Memory B cell (primary cell): Measurements from ENCODE around the gene VILL.
A peak's percentile ranks its signal among the peaks of the same experiment; 100 is the strongest.
"Not testable (repeated sequence)": the region's sequence is repeated elsewhere in the genome, so short reads cannot be mapped to it uniquely, and the experiment has no call there.

ENCODE experiments used
- ATAC-seq: fragments of 150-1000 bp; cut with Tn5 transposase; 2 replicates; pipeline ENCODE4 v1.10.0; 2021; ENCODE audit warnings: low read depth, mild to moderate bottlenecking, moderate library complexity
- DNase-seq, 2 donors: peaks; one replicate each; pipeline ENCODE4 v3.0.0; 2022; ENCODE audit warnings: low spot score in 2 of 2
- H3K27ac Mint-ChIP-seq: one replicate; pipeline ENCODE4 v1.8.0; 2022; ENCODE audit warnings: mild to moderate bottlenecking, moderate library complexity, mixed read lengths
- H3K27me3 Mint-ChIP-seq: one replicate; pipeline ENCODE4 v1.8.0; 2022; ENCODE audit warnings: mixed read lengths
- H3K36me3 Mint-ChIP-seq: one replicate; pipeline ENCODE4 v1.8.0; 2022; ENCODE audit warnings: mild to moderate bottlenecking, mixed read lengths
- H3K4me1 Mint-ChIP-seq: one replicate; pipeline ENCODE4 v1.8.0; 2022; ENCODE audit warnings: mixed read lengths
- H3K4me3 Mint-ChIP-seq: one replicate; pipeline ENCODE4 v1.8.0; 2022; ENCODE audit warnings: mild to moderate bottlenecking, moderate library complexity, mixed read lengths
- H3K9me3 Mint-ChIP-seq: one replicate; pipeline ENCODE4 v1.8.0; 2022; ENCODE audit warnings: mixed read lengths

VILL gene

DNA sequence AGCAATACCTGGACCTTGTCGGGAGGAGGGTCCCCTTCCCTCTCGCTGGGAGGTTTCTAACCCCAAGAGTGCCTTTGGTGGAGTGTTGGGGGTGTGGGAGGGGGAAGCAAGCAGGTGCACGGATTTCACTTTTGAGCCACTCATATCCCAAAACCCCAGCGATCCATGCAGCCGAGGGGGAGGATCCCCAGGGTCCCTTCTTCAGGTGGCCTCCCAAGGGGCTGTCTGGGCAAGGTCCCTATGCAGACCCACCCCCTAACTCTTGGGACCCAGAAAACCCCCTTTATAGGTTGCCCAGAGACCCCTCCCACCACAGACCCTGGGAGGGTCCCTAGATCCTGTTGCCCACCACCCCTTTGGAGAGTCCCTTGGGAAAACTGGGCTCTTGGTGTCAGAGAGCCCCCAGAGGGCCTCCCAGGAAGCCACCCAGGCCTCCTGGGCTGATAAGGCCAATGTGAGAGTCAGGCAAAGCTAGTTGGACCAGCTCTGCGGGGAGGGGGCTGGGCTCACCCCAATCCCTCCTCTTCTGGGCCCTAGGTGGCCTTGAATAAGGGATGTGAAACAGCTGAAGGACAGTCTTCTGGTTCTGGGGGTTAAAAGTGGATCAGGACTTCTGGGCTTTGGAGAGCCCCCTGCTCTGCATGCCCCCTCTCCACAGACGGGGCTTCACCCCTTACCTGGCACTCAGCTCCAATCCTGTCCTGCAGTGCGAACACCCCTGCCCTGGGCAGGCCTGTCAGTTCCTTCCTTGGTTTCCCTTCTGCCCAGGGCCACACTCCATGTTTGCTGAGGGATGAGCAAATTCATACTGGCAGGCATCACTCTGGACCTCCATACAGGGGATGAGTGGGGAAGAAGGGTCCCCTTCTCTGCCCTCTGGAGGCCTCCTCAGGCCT is 39.8 kb downstream of the VILL start:
- H3K27me3 Mint-ChIP-seq: peaks cover 21% of the 10 kb centered on the region
- H3K4me3 Mint-ChIP-seq: peak overlapping the region; percentile 51
- DNase-seq: no peak
- H3K4me1 Mint-ChIP-seq: peaks cover 7% of the 10 kb centered on the region
- no peak for ATAC-seq
- no peaks in the 10 kb centered on the region for H3K9me3 Mint-ChIP-seq
- H3K27ac Mint-ChIP-seq: no peak overlapping the region
- peaks cover 2% of the 10 kb centered on the region for H3K36me3 Mint-ChIP-seq

- no peak overlapping the region for H3K27ac Mint-ChIP-seq
- DNase-seq (no peak), ATAC-seq (no peak)
- peak overlapping the region; percentile 51 for H3K4me3 Mint-ChIP-seq
- H3K4me1 Mint-ChIP-seq: peaks cover 3% of the 10 kb centered on the region
- H3K27me3 Mint-ChIP-seq: peaks cover 21% of the 10 kb centered on the region
- peaks cover 2% of the 10 kb centered on the region for H3K36me3 Mint-ChIP-seq
- no peaks in the 10 kb centered on the region for H3K9me3 Mint-ChIP-seq
Observed at GRCh38 chr3:38031022-38031994, 40.7 kb downstream of the VILL start.

DNA sequence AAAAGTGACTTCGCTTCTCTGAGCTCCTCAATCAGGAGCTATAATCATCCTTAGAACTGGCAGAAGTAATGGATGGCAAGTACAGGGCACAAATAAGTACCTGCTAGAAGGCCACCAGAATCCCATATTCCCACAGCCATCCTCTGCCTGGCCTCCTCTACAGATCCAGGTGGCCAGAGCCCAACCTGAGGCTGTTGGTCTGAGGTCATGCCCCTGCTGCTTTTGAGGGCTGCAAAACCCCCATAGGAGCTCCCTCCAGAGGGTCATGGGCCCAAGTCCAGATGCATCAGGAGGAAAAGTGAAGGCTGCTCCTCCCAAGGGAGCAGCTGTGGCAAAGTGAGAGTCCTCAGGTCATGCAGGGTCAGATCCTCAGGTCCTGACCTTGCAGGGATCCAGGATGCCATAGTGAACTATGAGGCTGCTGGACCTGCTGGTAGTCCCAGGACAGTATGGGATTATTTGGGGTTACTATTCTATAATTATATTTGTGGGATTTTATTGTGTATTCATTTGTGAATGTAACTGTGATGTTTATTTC is 41.8 kb downstream of the VILL start:
- DNase-seq (no peak), ATAC-seq (no peak)
- Mint-ChIP-seq H3K27me3 (peaks cover 21% of the 10 kb centered on the region), H3K27ac (no peak overlapping the region), H3K9me3 (no peaks in the 10 kb centered on the region), H3K4me1 (peaks cover 3% of the 10 kb centered on the region), H3K4me3 (no peak overlapping the region), H3K36me3 (peaks cover 2% of the 10 kb centered on the region)

- not testable (repeated sequence) for H3K4me3 Mint-ChIP-seq, ATAC-seq, H3K36me3 Mint-ChIP-seq, H3K9me3 Mint-ChIP-seq, DNase-seq, H3K4me1 Mint-ChIP-seq
- peak overlapping the region; percentile 46 for H3K27ac Mint-ChIP-seq
- H3K27me3 Mint-ChIP-seq: peaks cover 19% of the 10 kb centered on the region
Observed at GRCh38 chr3:38033586-38033985, 43.0 kb downstream of the VILL start.

- not testable (repeated sequence) for H3K9me3 Mint-ChIP-seq, DNase-seq, ATAC-seq, H3K27ac Mint-ChIP-seq, H3K36me3 Mint-ChIP-seq, H3K4me3 Mint-ChIP-seq
- Mint-ChIP-seq H3K4me1 (peaks cover 10% of the 10 kb centered on the region), H3K27me3 (peaks cover 19% of the 10 kb centered on the region)
Observed at GRCh38 chr3:38034335-38034734, 43.7 kb downstream of the VILL start.

DNA sequence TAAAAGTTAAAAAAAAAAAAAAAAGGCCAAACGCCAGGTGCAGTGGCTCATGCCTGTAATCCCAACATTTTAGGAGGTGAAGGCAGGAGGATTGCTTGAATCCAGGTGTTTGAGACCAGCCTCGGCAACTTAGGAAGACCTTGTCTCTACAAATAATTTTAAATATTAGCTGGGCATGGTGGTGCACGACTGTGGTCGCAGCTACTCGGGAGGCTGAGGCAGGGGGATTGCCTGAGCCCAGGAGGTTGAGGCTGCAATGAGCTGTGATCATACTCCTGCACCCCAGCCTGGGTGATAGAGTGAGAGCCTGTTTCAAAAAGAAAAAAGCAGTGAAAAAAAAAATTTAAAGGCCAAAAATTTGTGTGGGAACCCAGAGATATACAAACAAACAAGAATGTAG is 45.7 kb downstream of the VILL start:
- peaks cover 14% of the 10 kb centered on the region for H3K27me3 Mint-ChIP-seq

GRCh38 chr3:38036906-38037305 is 46.3 kb downstream of the VILL start:
- ATAC-seq (no peak), DNase-seq (no peak)
- peaks cover 2% of the 10 kb centered on the region for H3K36me3 Mint-ChIP-seq
- H3K9me3 Mint-ChIP-seq: peaks cover 2% of the 10 kb centered on the region
- H3K27ac Mint-ChIP-seq: no peak overlapping the region
- H3K4me1 Mint-ChIP-seq: peaks cover 15% of the 10 kb centered on the region
- peaks cover 11% of the 10 kb centered on the region for H3K27me3 Mint-ChIP-seq
- H3K4me3 Mint-ChIP-seq: no peak overlapping the region

More for the DNA sequence above, 45.7 kb downstream of the VILL start:
- ATAC-seq (no peak), DNase-seq (no peak)
- H3K9me3 Mint-ChIP-seq: peaks cover 2% of the 10 kb centered on the region
- peaks cover 2% of the 10 kb centered on the region for H3K36me3 Mint-ChIP-seq
- no peak overlapping the region for H3K4me3 Mint-ChIP-seq
- H3K4me1 Mint-ChIP-seq: peaks cover 15% of the 10 kb centered on the region
- no peak overlapping the region for H3K27ac Mint-ChIP-seq

GRCh38 chr3:38038447-38038911 is 47.9 kb downstream of the VILL start:
- Mint-ChIP-seq H3K36me3 (peaks cover under 1% of the 10 kb centered on the region), H3K4me1 (peaks cover 15% of the 10 kb centered on the region), H3K4me3 (peak overlapping the region; percentile 92), H3K27ac (peak overlapping the region; percentile 84), H3K9me3 (peaks cover 2% of the 10 kb centered on the region), H3K27me3 (peaks cover 3% of the 10 kb centered on the region)
- no peak for DNase-seq
- no peak for ATAC-seq

GRCh38 chr3:38039101-38039898 is 48.7 kb downstream of the VILL start, which contains the start of gene DLEC1:
Gene DLEC1, plus strand, starts transcription at chr3:38039208. Its CDS starts 18 bp downstream, at chr3:38039226.
- ATAC-seq: peak; percentile 65

DNA sequence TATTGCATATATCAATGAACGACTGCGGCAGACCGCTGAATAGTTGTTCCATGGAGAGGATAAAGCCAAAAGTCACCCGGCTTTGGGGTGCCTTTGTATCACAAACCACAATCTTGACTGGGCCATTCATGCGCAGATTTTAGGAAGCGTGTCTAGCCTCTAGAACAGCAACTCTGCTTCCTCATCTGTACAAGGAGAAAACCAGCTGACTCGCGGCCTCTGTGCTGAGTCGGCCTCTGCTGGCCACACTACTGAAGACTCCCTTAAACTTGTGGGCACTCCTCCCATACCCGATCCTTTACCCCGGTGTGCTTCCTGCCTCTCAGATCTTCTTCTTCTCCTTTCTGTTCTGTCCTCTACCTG is 49.3 kb downstream of the VILL start:
- H3K36me3 Mint-ChIP-seq: no peaks in the 10 kb centered on the region
- peaks cover 2% of the 10 kb centered on the region for H3K9me3 Mint-ChIP-seq
- ATAC-seq (peak; percentile 86), DNase-seq (peak; percentile 46 to 65)
- H3K27me3 Mint-ChIP-seq: peaks cover 1% of the 10 kb centered on the region
- peak overlapping the region; percentile 84 for H3K27ac Mint-ChIP-seq
- peaks cover 15% of the 10 kb centered on the region for H3K4me1 Mint-ChIP-seq
- peak overlapping the region; percentile 92 for H3K4me3 Mint-ChIP-seq

More at GRCh38 chr3:38039101-38039898, 48.7 kb downstream of the VILL start, which contains the start of gene DLEC1:
- H3K9me3 Mint-ChIP-seq: peaks cover 2% of the 10 kb centered on the region
- peak within 1 kb of the TSS; percentile 92 for H3K4me3 Mint-ChIP-seq
- no peaks in the 10 kb centered on the region for H3K36me3 Mint-ChIP-seq
- peaks cover 1% of the 10 kb centered on the region for H3K27me3 Mint-ChIP-seq
- H3K4me1 Mint-ChIP-seq: peaks cover 15% of the 10 kb centered on the region
- peak within 1 kb of the TSS; percentile 84 for H3K27ac Mint-ChIP-seq
- DNase-seq: peak; percentile 58 to 65

GRCh38 chr3:38040401-38040800 is 49.8 kb downstream of the VILL start:
- DNase-seq: no peak
- peaks cover 15% of the 10 kb centered on the region for H3K4me1 Mint-ChIP-seq
- peaks cover 2% of the 10 kb centered on the region for H3K9me3 Mint-ChIP-seq
- H3K27ac Mint-ChIP-seq: peak overlapping the region; percentile 84
- H3K27me3 Mint-ChIP-seq: peaks cover 1% of the 10 kb centered on the region
- H3K36me3 Mint-ChIP-seq: no peaks in the 10 kb centered on the region
- ATAC-seq: no peak
- H3K4me3 Mint-ChIP-seq: peak overlapping the region; percentile 92

- no peak overlapping the region for H3K27ac Mint-ChIP-seq
- H3K27me3 Mint-ChIP-seq: peaks cover 1% of the 10 kb centered on the region
- no peak for ATAC-seq
Observed at GRCh38 chr3:38043486-38043885, 52.9 kb downstream of the VILL start.

GRCh38 chr3:38046027-38046426 is 55.4 kb downstream of the VILL start:
- ATAC-seq: no peak
- Mint-ChIP-seq H3K27me3 (peaks cover 1% of the 10 kb centered on the region), H3K36me3 (no peaks in the 10 kb centered on the region), H3K27ac (no peak overlapping the region), H3K9me3 (no peaks in the 10 kb centered on the region), H3K4me3 (no peak overlapping the region), H3K4me1 (no peaks in the 10 kb centered on the region)
- DNase-seq: no peak

More at GRCh38 chr3:38043486-38043885, 52.9 kb downstream of the VILL start:
- peaks cover 13% of the 10 kb centered on the region for H3K4me1 Mint-ChIP-seq
- DNase-seq: no peak
- H3K9me3 Mint-ChIP-seq: peaks cover 2% of the 10 kb centered on the region
- H3K36me3 Mint-ChIP-seq: no peaks in the 10 kb centered on the region
- no peak overlapping the region for H3K4me3 Mint-ChIP-seq
